HL-60 (cell line): ENCODE measurements around the gene ZMAT5.

Source experiments
- DNase-seq, 2 experiments: peaks; one replicate each; pipeline ENCODE4 v3.0.0-alpha.2; 2010 to 2020; ENCODE audit warnings: low read depth in 1 of 2, low spot score in 1 of 2
- H3K27ac ChIP-seq: fragments of 250-450 bp; sonication (Bioruptor Pico); replicated peaks from 2 replicates; pipeline ENCODE4 v1.5.1; 2020; ENCODE audit warnings: mild to moderate bottlenecking, moderate library complexity
- H3K27me3 ChIP-seq: fragments of 250-450 bp; sonication (Bioruptor Pico); 2 replicates; pipeline ENCODE4 v1.5.1; 2021; ENCODE audit warnings: mild to moderate bottlenecking, moderate library complexity; ENCODE audit not compliant: insufficient read depth, poor library complexity, severe bottlenecking
- H3K4me3 ChIP-seq: replicated peaks from 2 replicates; pipeline ENCODE4 v1.5.1; 2011; ENCODE audit warnings: mild to moderate bottlenecking, control low read depth, low read length; ENCODE audit not compliant: insufficient read depth
- GABPA ChIP-seq: IDR thresholded peaks from 2 replicates; pipeline ENCODE4 v1.6.1; 2012; ENCODE audit warnings: low read depth
- POLR2AphosphoS5 ChIP-seq: IDR thresholded peaks from 2 replicates; pipeline ENCODE4 v1.6.1; 2012; ENCODE audit warnings: low read depth
- SPI1 ChIP-seq: IDR thresholded peaks from 2 replicates; pipeline ENCODE4 v1.6.1; 2012; ENCODE audit warnings: low read depth, mild to moderate bottlenecking, borderline replicate concordance
- TF ChIP-seq, protein P1 (sequence below): IDR thresholded peaks from 2 replicates; pipeline ENCODE4 v1.6.1; 2012; ENCODE audit warnings: low read depth; ENCODE audit not compliant: insufficient replicate concordance
- TF ChIP-seq, protein P2 (sequence below): IDR thresholded peaks from one replicate; pipeline ENCODE4 v1.5.1; 2011; ENCODE audit warnings: low read length, control low read depth, inconsistent platforms; ENCODE audit not compliant: insufficient read depth

ZMAT5 gene

DNA sequence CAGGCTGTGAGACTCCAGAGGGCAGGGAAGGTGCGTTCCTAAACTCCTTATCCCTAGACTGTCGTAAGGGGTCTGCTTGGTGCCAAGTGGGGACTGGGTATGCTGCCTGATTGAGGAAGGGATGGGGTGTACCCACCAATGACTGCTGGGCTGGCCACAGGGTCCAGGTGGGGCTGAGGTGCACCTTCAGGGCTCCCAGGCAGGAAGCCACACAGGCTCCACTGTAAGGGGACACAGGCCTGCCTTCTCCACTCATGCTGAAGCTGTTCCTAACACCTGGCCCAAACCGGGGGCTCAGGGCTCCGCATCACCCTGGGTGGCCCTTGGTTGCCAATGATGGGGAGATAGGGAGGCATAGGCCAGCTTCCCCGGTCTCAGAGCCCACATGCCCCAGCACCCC is 26.6 kb downstream of the ZMAT5 start:
- Histone ChIP-seq H3K27ac (no peak overlapping the region), H3K4me3 (no peak overlapping the region), H3K27me3 (no peaks in the 10 kb centered on the region)
- TF ChIP-seq GABPA (no peak), SPI1 (no peak), POLR2AphosphoS5 (no peak)
- TF ChIP-seq, protein P1, sequence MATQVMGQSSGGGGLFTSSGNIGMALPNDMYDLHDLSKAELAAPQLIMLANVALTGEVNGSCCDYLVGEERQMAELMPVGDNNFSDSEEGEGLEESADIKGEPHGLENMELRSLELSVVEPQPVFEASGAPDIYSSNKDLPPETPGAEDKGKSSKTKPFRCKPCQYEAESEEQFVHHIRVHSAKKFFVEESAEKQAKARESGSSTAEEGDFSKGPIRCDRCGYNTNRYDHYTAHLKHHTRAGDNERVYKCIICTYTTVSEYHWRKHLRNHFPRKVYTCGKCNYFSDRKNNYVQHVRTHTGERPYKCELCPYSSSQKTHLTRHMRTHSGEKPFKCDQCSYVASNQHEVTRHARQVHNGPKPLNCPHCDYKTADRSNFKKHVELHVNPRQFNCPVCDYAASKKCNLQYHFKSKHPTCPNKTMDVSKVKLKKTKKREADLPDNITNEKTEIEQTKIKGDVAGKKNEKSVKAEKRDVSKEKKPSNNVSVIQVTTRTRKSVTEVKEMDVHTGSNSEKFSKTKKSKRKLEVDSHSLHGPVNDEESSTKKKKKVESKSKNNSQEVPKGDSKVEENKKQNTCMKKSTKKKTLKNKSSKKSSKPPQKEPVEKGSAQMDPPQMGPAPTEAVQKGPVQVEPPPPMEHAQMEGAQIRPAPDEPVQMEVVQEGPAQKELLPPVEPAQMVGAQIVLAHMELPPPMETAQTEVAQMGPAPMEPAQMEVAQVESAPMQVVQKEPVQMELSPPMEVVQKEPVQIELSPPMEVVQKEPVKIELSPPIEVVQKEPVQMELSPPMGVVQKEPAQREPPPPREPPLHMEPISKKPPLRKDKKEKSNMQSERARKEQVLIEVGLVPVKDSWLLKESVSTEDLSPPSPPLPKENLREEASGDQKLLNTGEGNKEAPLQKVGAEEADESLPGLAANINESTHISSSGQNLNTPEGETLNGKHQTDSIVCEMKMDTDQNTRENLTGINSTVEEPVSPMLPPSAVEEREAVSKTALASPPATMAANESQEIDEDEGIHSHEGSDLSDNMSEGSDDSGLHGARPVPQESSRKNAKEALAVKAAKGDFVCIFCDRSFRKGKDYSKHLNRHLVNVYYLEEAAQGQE: no peak
- TF ChIP-seq, protein P2, sequence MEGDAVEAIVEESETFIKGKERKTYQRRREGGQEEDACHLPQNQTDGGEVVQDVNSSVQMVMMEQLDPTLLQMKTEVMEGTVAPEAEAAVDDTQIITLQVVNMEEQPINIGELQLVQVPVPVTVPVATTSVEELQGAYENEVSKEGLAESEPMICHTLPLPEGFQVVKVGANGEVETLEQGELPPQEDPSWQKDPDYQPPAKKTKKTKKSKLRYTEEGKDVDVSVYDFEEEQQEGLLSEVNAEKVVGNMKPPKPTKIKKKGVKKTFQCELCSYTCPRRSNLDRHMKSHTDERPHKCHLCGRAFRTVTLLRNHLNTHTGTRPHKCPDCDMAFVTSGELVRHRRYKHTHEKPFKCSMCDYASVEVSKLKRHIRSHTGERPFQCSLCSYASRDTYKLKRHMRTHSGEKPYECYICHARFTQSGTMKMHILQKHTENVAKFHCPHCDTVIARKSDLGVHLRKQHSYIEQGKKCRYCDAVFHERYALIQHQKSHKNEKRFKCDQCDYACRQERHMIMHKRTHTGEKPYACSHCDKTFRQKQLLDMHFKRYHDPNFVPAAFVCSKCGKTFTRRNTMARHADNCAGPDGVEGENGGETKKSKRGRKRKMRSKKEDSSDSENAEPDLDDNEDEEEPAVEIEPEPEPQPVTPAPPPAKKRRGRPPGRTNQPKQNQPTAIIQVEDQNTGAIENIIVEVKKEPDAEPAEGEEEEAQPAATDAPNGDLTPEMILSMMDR: no peak
- DNase-seq: no peak

DNA sequence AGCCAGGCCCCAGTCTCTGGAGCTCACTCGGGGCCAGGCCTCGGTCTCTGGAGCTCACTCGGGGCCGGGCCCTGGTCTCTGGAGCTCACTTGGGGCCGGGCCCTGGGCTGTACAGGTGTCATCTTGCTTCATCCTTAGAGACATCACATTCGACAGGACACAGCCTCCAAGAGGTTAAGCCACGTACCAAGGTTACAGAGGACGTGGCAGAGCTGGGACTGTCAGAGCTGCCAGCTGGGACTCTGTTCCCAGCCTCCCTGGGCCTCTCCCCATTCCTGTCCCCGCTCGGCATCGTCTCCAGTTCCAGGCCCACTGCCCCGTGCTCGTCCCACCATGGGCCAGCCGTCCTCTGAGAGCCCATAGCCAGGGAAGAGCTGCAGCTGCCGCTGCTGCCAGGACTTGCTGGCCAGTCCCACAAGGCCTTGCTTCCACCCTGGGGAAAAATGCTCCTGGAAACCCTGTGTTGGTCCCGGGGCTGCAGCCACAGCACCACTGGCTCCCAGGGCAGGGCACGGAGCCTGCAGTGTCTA is 27.4 kb downstream of the ZMAT5 start:
- no peak overlapping the region for H3K27ac ChIP-seq
- TF ChIP-seq, protein P2: no peak
- TF ChIP-seq SPI1: no peak
- TF ChIP-seq POLR2AphosphoS5: no peak
- no peak for TF ChIP-seq GABPA
- TF ChIP-seq, protein P1: no peak
- no peak overlapping the region for H3K4me3 ChIP-seq
- H3K27me3 ChIP-seq: no peaks in the 10 kb centered on the region
- DNase-seq: no peak

DNA sequence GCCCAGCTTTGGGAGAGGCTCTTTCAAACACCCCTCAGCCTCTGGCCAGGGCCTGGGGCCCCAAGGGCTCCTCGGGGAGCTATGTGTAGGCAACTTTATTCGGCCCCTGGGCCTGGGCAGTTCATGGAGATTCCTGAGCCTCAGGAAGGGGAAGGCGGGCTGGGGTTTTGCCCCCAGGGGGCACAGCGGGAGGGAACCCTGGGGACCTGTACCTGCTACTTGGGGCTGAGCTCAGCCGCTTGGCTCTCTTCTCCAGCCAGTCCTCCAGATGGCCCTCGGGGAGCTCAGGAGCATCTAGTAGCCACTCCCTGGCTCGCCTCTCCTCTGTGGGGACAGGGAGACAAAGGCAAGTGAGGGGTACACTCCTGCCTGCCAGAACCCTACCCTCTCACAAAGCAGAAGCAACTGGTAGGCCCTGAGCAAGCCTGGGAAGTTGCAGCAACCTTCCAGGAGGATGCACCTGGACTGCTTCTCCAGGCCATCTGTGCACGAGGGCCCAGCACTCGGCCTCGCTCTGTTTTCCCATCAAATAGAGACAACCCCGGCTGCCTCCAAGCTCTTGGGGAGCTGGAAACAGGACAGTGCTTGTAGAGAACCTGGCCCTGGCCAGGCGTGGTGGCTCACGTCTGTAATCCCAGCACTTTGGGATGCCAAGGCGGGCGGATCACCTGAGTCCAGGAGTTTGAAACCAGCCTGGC is 28.5 kb downstream of the ZMAT5 start:
- Histone ChIP-seq H3K4me3 (no peak overlapping the region), H3K27ac (no peak overlapping the region), H3K27me3 (no peaks in the 10 kb centered on the region)
- DNase-seq: no peak
- TF ChIP-seq SPI1 (no peak), GABPA (no peak), POLR2AphosphoS5 (no peak)
- TF ChIP-seq, protein P1: no peak
- TF ChIP-seq, protein P2: no peak
